HL-60 (cell line): ENCODE data around the gene STRIP1.

ENCODE experiments used
- POLR2AphosphoS5 ChIP-seq: IDR thresholded peaks from 2 replicates; pipeline ENCODE4 v1.6.1; 2012; ENCODE audit warnings: low read depth
- TF ChIP-seq, protein P1 (sequence below): IDR thresholded peaks from one replicate; pipeline ENCODE4 v1.5.1; 2011; ENCODE audit warnings: low read length, control low read depth, inconsistent platforms; ENCODE audit not compliant: insufficient read depth

DNA sequence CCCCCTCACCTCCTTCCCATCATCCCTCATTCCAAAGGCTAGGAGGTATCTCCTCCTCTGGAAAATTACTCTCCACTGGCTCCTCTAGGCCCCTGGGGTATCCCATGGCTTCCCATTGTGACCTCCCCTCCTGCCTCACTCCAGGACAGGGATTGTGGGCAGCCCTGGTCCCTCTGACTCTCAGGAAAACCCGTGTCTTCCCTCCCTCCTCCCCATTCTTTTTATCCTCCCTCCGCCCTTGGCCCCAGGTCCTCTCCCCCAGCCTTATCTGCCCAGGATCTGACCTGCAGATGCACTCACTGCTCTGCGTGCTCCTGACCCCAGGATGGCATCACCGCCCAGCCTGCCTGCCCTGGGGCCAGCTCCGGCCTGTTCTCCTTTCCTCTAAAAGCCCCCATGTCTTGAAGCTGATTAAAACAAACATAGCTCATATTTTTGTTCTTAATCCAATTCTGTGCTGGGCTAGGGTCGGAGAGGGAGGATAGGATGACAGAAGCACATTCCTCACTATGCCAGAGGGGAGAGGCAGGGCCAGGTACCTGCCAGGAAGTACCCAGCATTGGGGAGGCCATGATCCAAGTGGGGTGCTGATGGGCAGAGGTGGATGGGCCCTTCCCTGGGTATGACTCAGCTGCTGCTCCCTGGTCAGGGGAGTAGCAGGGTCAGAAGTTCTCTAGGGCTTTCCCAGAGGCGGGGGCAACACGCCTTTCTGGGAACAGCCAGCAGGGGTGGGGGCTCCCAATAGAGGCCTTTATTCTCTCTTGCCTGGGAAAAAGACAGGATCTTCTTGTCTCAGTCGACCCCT lies 64.0 kb downstream of the STRIP1 start:
- no peak for TF ChIP-seq POLR2AphosphoS5
- TF ChIP-seq, protein P1, sequence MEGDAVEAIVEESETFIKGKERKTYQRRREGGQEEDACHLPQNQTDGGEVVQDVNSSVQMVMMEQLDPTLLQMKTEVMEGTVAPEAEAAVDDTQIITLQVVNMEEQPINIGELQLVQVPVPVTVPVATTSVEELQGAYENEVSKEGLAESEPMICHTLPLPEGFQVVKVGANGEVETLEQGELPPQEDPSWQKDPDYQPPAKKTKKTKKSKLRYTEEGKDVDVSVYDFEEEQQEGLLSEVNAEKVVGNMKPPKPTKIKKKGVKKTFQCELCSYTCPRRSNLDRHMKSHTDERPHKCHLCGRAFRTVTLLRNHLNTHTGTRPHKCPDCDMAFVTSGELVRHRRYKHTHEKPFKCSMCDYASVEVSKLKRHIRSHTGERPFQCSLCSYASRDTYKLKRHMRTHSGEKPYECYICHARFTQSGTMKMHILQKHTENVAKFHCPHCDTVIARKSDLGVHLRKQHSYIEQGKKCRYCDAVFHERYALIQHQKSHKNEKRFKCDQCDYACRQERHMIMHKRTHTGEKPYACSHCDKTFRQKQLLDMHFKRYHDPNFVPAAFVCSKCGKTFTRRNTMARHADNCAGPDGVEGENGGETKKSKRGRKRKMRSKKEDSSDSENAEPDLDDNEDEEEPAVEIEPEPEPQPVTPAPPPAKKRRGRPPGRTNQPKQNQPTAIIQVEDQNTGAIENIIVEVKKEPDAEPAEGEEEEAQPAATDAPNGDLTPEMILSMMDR = no peak
